Left ventricle myocardium inferior (tissue), 1 donor: ENCODE data around the gene DIPK1B. TPM values are rescaled to one million over a fixed set of nuclear protein-coding genes. Genes with fewer than 3 reads are reported as not detected.

Source experiments
- DNase-seq: peaks from one replicate; pipeline ENCODE4 v3.0.0-alpha.2; 2020
- H3K27ac ChIP-seq: fragments of 200-600 bp; replicated peaks from 2 replicates; pipeline ENCODE4 v1.8.0; 2021
- H3K27me3 ChIP-seq: fragments of 200-600 bp; 2 replicates; pipeline ENCODE4 v1.8.0; 2021; ENCODE audit warnings: low read depth
- H3K36me3 ChIP-seq: fragments of 200-600 bp; 2 replicates; pipeline ENCODE4 v1.8.0; 2021
- H3K4me1 ChIP-seq: fragments of 200-600 bp; 2 replicates; pipeline ENCODE4 v1.8.0; 2021
- H3K4me3 ChIP-seq: fragments of 200-600 bp; 2 replicates; pipeline ENCODE4 v1.8.0; 2021; ENCODE audit warnings: mild to moderate bottlenecking, moderate library complexity
- H3K9me3 ChIP-seq: fragments of 200-600 bp; replicated peaks from 2 replicates; pipeline ENCODE4 v1.8.0; 2021
- CTCF ChIP-seq: fragments of 200-600 bp; IDR thresholded peaks from 2 replicates; pipeline ENCODE4 v1.8.0; 2021; ENCODE audit warnings: antibody characterized with exemption, mild to moderate bottlenecking, borderline replicate concordance
- intact Hi-C: fragments of 100-400 bp; cut with micrococcal nuclease; formaldehyde crosslinking; loops from one replicate; pipeline ENCODE4 v1.11.0; 2022
- total RNA-seq: library from RNA; stranded (reverse); fragmentation: NEBNext Ultra II Directional; extraction: Animal tissue kit (Norgen Biotek cat#: 25700); gene quantifications from one replicate; pipeline ENCODE4 v1.2.1, GENCODE V29; 2021
- donor health status: DM: no; HTN: yes; CAD: no; lungs with severe emphysema.

DIPK1B gene
- total RNA-seq, 1 donor from 2014 or later = 21.4 TPM

- Histone ChIP-seq H3K27me3 (no peaks in the 10 kb centered on the region), H3K4me3 (peak overlapping the region; percentile 81), H3K27ac (peak overlapping the region; percentile 91), H3K4me1 (peaks cover 49% of the 10 kb centered on the region), H3K9me3 (no peaks in the 10 kb centered on the region), H3K36me3 (no peaks in the 10 kb centered on the region)
- peak; percentile 24 for TF ChIP-seq CTCF
- DNase-seq = no peak
- intact Hi-C loops = no loop called here
These were observed 1.2 kb downstream of the DIPK1B start for GRCh38 chr9:136713550-136713949.

- H3K27me3 ChIP-seq = no peaks in the 10 kb centered on the region
- peak overlapping the region; percentile 91 for H3K27ac ChIP-seq
- peaks cover 57% of the 10 kb centered on the region for H3K4me1 ChIP-seq
- intact Hi-C loops = no loop called here
- H3K4me3 ChIP-seq = peak overlapping the region; percentile 81
- DNase-seq = peak; percentile 68
- H3K36me3 ChIP-seq = no peaks in the 10 kb centered on the region
- no peak for TF ChIP-seq CTCF
- no peaks in the 10 kb centered on the region for H3K9me3 ChIP-seq
These were observed 1.9 kb downstream of the DIPK1B start for GRCh38 chr9:136714096-136714892.

GRCh38 chr9:136714893-136715274, 2.5 kb downstream of the DIPK1B start:
- DNase-seq = no peak
- intact Hi-C loops = no loop called here
- Histone ChIP-seq H3K27me3 (no peaks in the 10 kb centered on the region), H3K27ac (peak overlapping the region; percentile 91), H3K36me3 (no peaks in the 10 kb centered on the region), H3K4me1 (peaks cover 62% of the 10 kb centered on the region), H3K4me3 (peak overlapping the region; percentile 81), H3K9me3 (no peaks in the 10 kb centered on the region)
- no peak for TF ChIP-seq CTCF

GRCh38 chr9:136717399-136717798, 5.0 kb downstream of the DIPK1B start:
- H3K27ac ChIP-seq = no peak overlapping the region
- H3K4me3 ChIP-seq = no peak overlapping the region
- peaks cover 9% of the 10 kb centered on the region for H3K36me3 ChIP-seq
- peaks cover 78% of the 10 kb centered on the region for H3K4me1 ChIP-seq
- no peaks in the 10 kb centered on the region for H3K27me3 ChIP-seq
- intact Hi-C loops = no loop called here
- no peaks in the 10 kb centered on the region for H3K9me3 ChIP-seq
- no peak for DNase-seq
- no peak for TF ChIP-seq CTCF

- H3K27ac ChIP-seq = peak overlapping the region; percentile 78
- no peak for TF ChIP-seq CTCF
These were observed 6.2 kb downstream of the DIPK1B start for GRCh38 chr9:136718345-136719194.

More at GRCh38 chr9:136718345-136719194, 6.2 kb downstream of the DIPK1B start:
- Histone ChIP-seq H3K4me1 (peaks cover 79% of the 10 kb centered on the region), H3K4me3 (no peak overlapping the region), H3K36me3 (peaks cover 21% of the 10 kb centered on the region), H3K27me3 (no peaks in the 10 kb centered on the region), H3K9me3 (no peaks in the 10 kb centered on the region)
- no peak for DNase-seq
- intact Hi-C loops = no loop called here
